Activated CD4-positive, alpha-beta T cell treated with anti-CD3 and anti-CD28 coated beads, Interleukin-2, amount 50 U/mL, for 16 hours (primary cell): Measurements from ENCODE around the gene CFAP74.

Experiments
- DNase-seq: peaks from one replicate; pipeline ENCODE4 v3.0.0-alpha.2; 2020

CFAP74 gene, protein sequence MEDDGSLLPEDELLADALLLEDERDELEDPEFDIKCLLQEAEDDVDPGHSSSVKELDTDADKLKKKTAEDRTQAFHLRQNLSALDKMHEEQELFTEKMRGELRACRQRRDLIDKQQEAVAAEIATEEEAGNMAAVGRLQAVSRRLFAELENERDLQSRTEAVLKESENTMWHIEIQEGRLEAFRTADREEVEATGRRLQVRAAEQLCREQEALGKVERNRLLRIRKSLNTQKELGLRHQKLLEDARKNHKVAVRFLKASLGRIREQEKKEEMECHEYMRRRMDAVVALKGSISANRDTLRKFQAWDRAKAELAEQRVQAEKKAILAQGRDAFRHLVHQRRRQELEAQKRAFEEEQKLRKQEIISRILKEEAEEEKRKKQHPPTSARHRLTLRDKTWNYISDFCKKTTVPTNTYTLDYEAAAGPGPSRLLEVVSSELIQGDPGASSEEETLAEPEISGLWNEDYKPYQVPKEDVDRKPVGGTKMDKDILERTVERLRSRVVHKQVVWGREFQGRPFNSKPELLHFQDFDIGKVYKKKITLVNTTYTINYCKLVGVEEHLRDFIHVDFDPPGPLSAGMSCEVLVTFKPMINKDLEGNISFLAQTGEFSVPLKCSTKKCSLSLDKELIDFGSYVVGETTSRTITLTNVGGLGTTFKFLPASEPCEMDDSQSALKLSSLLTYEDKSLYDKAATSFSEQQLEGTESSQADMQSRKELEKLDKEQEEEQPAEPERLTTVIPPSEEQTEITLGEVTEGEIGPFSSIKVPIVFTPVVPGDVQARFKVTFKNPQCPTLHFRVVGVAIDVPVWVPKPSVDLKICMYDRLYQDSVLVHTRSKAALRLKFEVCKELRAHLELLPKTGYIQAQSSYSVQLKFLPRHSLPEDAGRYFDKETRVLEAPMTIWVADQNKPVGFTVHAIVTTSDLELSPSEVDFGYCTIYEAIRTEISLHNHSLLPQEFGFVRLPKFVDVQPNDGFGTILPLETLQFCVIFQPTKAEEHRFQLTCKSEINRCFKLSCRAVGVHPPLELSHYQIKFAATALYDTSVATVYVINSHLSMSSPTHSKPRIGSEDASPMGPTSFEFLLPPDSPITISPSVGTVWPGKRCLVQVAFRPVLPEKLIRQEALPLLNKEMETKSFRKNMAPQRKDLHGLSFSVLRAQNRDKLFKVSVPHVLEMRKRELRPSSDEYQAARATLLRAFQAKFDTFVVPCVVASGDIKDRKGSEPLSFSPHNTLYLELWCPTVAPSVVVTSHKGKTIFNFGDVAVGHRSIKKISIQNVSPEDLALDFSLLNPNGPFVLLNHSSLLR (N-terminal part only)

DNA sequence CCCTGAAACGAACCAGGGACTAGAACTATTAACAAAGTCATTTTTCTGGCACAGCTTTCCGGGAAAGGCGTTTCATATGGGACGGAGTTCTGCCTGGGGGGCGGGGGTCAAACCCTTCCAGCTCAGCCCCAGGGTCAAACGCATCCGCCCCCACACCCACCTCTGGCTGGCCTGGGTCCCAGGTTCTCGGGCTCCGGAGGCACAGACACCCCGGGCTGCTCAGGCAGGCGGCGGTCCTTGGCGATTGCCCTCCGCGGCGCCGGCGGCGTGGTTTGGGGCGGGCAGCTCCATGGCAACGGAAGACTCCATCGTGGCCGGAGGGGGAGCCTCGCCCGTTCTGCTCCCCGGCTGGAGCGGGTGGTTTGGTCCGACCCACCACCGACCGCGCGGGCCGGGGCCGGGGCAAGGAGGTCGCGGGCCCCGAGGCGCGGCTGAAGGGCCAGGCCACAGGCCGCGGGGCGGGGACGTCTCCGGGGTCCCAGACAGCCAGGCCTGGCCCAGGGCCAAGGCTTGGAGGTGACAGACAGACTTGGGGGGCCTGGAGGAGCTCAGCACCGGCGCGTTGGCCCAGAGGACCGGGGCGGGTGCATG lies at the start of gene CFAP74:
CFAP74 (minus strand) TSS at position 246 of the 591 bp plus-strand sequence. CDS start 12,830 bp downstream, outside the sequence.
- peak; percentile 12 for DNase-seq

DNA sequence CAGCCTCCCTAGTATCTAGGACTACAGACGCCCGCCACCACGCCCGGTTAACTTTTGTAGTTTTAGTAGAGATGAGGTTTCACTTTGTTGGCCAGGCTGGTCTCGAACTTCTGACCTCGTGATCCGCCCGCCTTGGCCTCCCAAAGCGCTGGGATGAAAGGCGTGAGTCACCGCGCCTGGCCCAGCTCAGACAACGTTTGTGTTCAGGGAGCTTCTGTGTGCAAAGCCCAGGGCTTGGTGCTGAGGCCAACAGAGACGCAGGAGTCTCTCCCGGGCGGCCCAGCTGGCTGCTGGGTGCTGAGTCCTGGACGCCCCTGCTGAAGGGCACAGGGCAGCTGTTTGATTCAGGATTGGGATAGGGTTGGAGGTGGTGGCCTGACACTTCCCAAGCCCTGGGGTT lies 49.6 kb upstream of the CFAP74 start:
- DNase-seq = no peak

DNA sequence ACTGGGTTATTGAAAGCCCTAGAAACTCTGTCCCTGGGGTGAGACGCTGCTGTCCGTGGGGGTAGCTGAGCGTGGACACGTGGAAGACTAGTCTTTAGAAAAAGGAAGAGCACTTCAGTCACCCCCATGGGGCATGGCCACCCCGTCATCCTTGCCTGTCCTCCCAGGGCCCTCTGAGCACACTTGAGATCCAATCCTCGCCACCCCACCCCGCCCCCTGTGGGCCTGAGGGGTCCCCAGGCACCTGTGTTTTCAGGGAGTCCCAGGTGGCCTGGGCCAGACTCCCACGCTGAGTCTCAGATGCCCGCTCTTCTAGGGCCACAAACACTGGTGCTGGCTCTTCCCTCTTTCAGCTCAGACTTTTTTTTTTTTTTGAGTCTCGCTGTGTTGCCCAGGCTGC lies 49.2 kb upstream of the CFAP74 start:
- DNase-seq = no peak

GRCh38 chr1:2052054-2052679 lies 48.6 kb upstream of the CFAP74 start:
- no peak for DNase-seq

- no peak for DNase-seq
Observed at GRCh38 chr1:2050793-2051682, 47.5 kb upstream of the CFAP74 start.

DNA sequence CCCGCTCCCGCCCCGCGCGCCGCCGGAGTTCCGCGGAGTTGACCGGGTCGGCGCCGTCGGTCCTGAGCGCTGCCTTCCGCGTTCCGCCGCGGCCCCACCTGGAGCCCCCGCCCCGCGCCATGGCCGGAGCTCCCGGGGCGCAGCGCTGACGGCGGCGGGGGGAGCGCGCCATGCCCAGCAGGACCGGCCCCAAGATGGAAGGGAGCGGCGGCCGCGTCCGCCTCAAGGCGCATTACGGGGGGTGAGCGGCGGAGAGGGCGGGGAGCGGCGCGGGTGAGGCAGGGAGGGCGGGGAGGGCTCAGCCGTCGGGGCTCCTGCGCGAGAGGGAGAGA lies 46.8 kb upstream of the CFAP74 start:
- DNase-seq = no peak

GRCh38 chr1:2049718-2050431 lies 46.3 kb upstream of the CFAP74 start, which contains the start of gene PRKCZ:
PRKCZ (plus strand) TSS chr1:2050411; CDS start chr1:2050631, 220 bp downstream.
- peak; percentile 77 for DNase-seq

DNA sequence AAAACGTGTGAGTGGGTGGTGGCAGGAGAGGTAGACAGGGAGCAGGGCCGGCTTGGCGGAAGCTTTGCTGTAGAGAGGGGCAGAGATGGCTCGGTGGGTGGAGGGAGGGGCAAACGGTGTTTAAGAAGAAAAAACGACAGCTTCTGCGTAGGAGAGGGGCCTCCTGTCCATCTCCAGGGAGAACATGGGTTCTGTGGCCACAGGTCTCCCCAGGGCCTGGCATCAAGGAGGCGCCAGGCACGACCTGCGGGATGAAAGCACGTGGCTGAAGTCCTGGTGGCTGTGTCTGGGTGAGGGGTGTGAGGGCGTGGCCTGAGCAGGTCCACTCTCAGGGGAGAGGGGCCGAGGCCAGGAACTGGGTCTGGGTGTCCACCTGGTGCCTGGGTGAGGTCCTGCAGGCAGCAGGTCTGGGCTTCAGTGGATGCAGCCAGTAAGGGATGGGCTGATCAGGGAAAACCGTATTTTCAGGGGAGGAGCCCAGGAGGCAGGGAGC lies 45.7 kb upstream of the CFAP74 start:
- no peak for DNase-seq

- no peak for DNase-seq
Observed at GRCh38 chr1:2047749-2048729, 44.5 kb upstream of the CFAP74 start.

- DNase-seq = no peak
Observed at GRCh38 chr1:2046953-2047748, 43.6 kb upstream of the CFAP74 start.

DNA sequence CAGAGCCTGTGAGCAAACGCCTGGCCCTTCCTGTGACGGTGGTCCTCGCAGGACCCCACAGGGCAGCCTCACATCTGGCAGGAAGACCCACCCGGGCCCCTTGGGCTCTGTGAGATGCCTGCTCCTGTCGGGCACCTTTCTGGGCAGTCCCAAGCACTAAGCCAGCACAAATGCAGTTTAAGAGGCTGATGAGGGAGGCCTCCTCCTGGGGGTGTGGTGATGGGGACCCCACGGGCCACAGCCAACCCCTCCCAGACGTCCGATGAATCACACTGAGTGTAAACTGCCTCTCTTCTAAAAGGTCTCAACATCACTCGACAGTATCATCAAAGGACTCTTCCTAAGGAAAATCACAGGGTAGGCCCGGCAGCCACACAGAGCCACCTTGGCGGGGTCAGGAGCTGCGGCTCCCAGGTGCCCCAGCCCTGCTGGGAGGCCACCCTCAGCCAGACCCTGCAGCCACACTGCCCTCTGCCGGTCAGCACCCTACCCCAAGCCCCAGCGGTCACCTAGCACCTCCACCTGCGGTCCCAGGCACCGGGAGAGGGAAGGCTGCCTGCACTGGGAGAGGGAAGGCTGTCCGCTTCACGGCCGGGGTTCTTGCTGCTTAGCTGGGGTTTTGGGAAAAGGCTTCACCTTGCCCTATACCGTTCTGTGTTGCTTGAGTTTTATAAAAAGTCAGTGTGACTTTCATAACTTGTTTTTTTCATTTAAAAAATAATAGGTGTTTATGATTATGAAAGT lies 42.8 kb upstream of the CFAP74 start:
- peak; percentile 50 for DNase-seq

DNA sequence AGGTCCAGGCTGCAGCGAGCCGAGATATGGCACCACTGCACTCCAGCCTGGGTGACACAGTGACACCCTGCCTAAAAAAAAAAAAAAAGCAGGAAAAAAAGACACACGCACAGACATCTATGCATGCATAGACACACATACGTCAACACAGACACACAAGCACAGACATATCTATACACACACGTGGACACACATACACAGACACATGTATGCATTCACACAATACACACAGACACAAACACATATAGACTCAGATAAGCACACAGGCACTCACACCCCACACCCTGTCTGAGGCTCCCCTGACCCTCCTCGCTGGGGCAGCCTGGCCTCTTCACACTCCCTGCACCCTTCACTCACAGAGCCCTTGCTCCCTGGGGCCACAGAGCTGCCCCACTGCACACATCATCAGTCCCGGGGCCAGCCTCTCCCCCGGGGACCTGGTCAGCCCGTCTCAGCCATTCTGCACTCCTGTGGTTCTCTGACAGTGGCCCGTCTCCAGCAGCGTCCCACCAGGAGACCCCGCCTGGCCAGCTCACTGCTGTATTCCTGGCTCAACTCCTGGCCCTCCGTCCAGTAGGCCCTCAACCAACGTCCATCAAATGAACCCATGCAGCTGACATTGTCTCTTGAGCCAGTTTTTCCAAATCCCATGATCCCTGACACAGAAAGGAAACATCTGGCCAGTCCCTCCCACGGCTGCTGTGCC lies 42.0 kb upstream of the CFAP74 start:
- DNase-seq = no peak

GRCh38 chr1:2044510-2045319 lies 41.1 kb upstream of the CFAP74 start:
- DNase-seq = peak; percentile 66

GRCh38 chr1:2043886-2044285 lies 40.3 kb upstream of the CFAP74 start:
- DNase-seq = no peak
